Suprapubic skin (tissue), 4 donors: ENCODE results near the gene ORAI2.

Experiments
- POLR2A ChIP-seq, 2 donors: fragments of 450-650 bp; IDR thresholded peaks; one replicate each; pipeline ENCODE4 v1.6.1; 2017; ENCODE audit warnings: antibody characterized with exemption in 2 of 2, mild to moderate bottlenecking in 2 of 2, moderate library complexity in 2 of 2
- POLR2AphosphoS5 ChIP-seq, 3 donors: sonication (generic); formaldehyde crosslinking; IDR thresholded peaks; one replicate each; pipeline ENCODE4 v1.6.1; 2017; ENCODE audit warnings: antibody characterized with exemption in 3 of 3

GRCh38 chr7:102444961-102445673 lies 11.7 kb downstream of the ORAI2 start:
- TF ChIP-seq POLR2A (IDR thresholded peaks at IDR 0.05) (no peak), POLR2AphosphoS5 (IDR thresholded peaks at IDR 0.05) (no peak)
